ENCODE results near the gene FAM9C. TPM values are rescaled to one million over a fixed set of nuclear protein-coding genes. Genes with fewer than 3 reads are reported as not detected.

FAM9C gene
- total RNA-seq, 2 donors from 2014 or later = not detected

- no peak for ATAC-seq
These were observed 43.3 kb downstream of the FAM9C start for GRCh38 chrX:13001097-13001496.

GRCh38 chrX:13000301-13000811 lies 44.1 kb downstream of the FAM9C start:
- Mint-ChIP-seq H3K4me3 (peak overlapping the region; percentile 85), H3K27ac (peak overlapping the region; percentile 87 to 92), H3K9me3 (no peaks in the 10 kb centered on the region), H3K36me3 (no peaks in the 10 kb centered on the region), H3K4me1 (ENCODE audit: low read depth in 2 of 2) (peaks cover 37 to 51% of the 10 kb centered on the region in 2 donors), H3K27me3 (peaks cover 0 to 20% of the 10 kb centered on the region in 2 donors)
- ATAC-seq = peak; percentile 32 to 61
- no peak for DNase-seq (ENCODE audit: low spot score)

More at GRCh38 chrX:13001097-13001496, 43.3 kb downstream of the FAM9C start:
- H3K27me3 Mint-ChIP-seq = peaks cover 0 to 20% of the 10 kb centered on the region in 2 donors
- H3K9me3 Mint-ChIP-seq = no peaks in the 10 kb centered on the region
- H3K27ac Mint-ChIP-seq = peak overlapping the region; percentile 87 to 92
- DNase-seq (ENCODE audit: low spot score) = no peak
- peaks cover 39 to 59% of the 10 kb centered on the region in 2 donors for H3K4me1 Mint-ChIP-seq (ENCODE audit: low read depth in 2 of 2)
- no peaks in the 10 kb centered on the region for H3K36me3 Mint-ChIP-seq
- peak overlapping the region; percentile 85 for H3K4me3 Mint-ChIP-seq

- DNase-seq (ENCODE audit: low spot score) (peak; percentile 66), ATAC-seq (peak; percentile 87 to 88)
- Mint-ChIP-seq H3K36me3 (no peaks in the 10 kb centered on the region), H3K9me3 (no peaks in the 10 kb centered on the region), H3K27me3 (peaks cover 0 to 17% of the 10 kb centered on the region in 2 donors), H3K27ac (peak overlapping the region; percentile 87 to 92), H3K4me1 (ENCODE audit: low read depth in 2 of 2) (peaks cover 33 to 42% of the 10 kb centered on the region in 2 donors), H3K4me3 (peak overlapping the region; percentile 85)
These were observed 45.0 kb downstream of the FAM9C start for GRCh38 chrX:12999422-12999821.

GRCh38 chrX:12997906-12998687 lies 46.3 kb downstream of the FAM9C start:
- ATAC-seq (no peak), DNase-seq (ENCODE audit: low spot score) (no peak)
- Mint-ChIP-seq H3K4me1 (ENCODE audit: low read depth in 2 of 2) (peaks cover 33 to 41% of the 10 kb centered on the region in 2 donors), H3K36me3 (no peaks in the 10 kb centered on the region), H3K27ac (peak overlapping the region; percentile 74 to 84), H3K27me3 (peaks cover 0 to 22% of the 10 kb centered on the region in 2 donors), H3K9me3 (no peaks in the 10 kb centered on the region), H3K4me3 (peak overlapping the region; percentile 69)

- Mint-ChIP-seq H3K4me1 (ENCODE audit: low read depth in 2 of 2) (peaks cover 33 to 36% of the 10 kb centered on the region in 2 donors), H3K4me3 (peak overlapping the region; percentile 8), H3K27ac (no peak overlapping the region), H3K36me3 (no peaks in the 10 kb centered on the region), H3K27me3 (peaks cover 0 to 22% of the 10 kb centered on the region in 2 donors), H3K9me3 (no peaks in the 10 kb centered on the region)
- no peak for ATAC-seq
- DNase-seq (ENCODE audit: low spot score) = no peak
These were observed 47.4 kb downstream of the FAM9C start for GRCh38 chrX:12996934-12997435.

- Mint-ChIP-seq H3K4me3 (no peak overlapping the region), H3K27ac (no peak overlapping the region), H3K4me1 (ENCODE audit: low read depth in 2 of 2) (peaks cover 14 to 16% of the 10 kb centered on the region in 2 donors), H3K36me3 (no peaks in the 10 kb centered on the region), H3K27me3 (peaks cover 0 to 31% of the 10 kb centered on the region in 2 donors), H3K9me3 (no peaks in the 10 kb centered on the region)
- ATAC-seq = no peak
- DNase-seq (ENCODE audit: low spot score) = no peak
These were observed 50.1 kb downstream of the FAM9C start for GRCh38 chrX:12994321-12994720.

GRCh38 chrX:12993826-12994225 lies 50.6 kb downstream of the FAM9C start:
- H3K4me1 Mint-ChIP-seq (ENCODE audit: low read depth in 2 of 2) = peaks cover 11 to 15% of the 10 kb centered on the region in 2 donors
- ATAC-seq (no peak), DNase-seq (ENCODE audit: low spot score) (no peak)
- no peaks in the 10 kb centered on the region for H3K36me3 Mint-ChIP-seq
- H3K4me3 Mint-ChIP-seq = no peak overlapping the region
- peaks cover 0 to 31% of the 10 kb centered on the region in 2 donors for H3K27me3 Mint-ChIP-seq
- H3K27ac Mint-ChIP-seq = no peak overlapping the region
- H3K9me3 Mint-ChIP-seq = no peaks in the 10 kb centered on the region

- Mint-ChIP-seq H3K4me3 (no peak overlapping the region), H3K4me1 (ENCODE audit: low read depth in 2 of 2) (peaks cover under 1 to 5% of the 10 kb centered on the region in 2 donors), H3K9me3 (no peaks in the 10 kb centered on the region), H3K27ac (no peak overlapping the region), H3K27me3 (peaks cover 0 to 22% of the 10 kb centered on the region in 2 donors), H3K36me3 (no peaks in the 10 kb centered on the region)
- ATAC-seq (no peak), DNase-seq (ENCODE audit: low spot score) (no peak)
These were observed 51.8 kb downstream of the FAM9C start for GRCh38 chrX:12992544-12993118.

GRCh38 chrX:12991575-12991974 lies 52.8 kb downstream of the FAM9C start:
- DNase-seq (ENCODE audit: low spot score) (no peak), ATAC-seq (no peak)
- H3K36me3 Mint-ChIP-seq = peaks cover 4% of the 10 kb centered on the region
- H3K27ac Mint-ChIP-seq = no peak overlapping the region
- no peak overlapping the region for H3K4me3 Mint-ChIP-seq
- H3K4me1 Mint-ChIP-seq (ENCODE audit: low read depth in 2 of 2) = peaks cover 6 to 10% of the 10 kb centered on the region in 2 donors
- H3K27me3 Mint-ChIP-seq = peaks cover 0 to 22% of the 10 kb centered on the region in 2 donors
- H3K9me3 Mint-ChIP-seq = no peaks in the 10 kb centered on the region

GRCh38 chrX:12989461-12989860 lies 55.0 kb downstream of the FAM9C start:
- H3K27ac Mint-ChIP-seq = no peak overlapping the region
- peaks cover 0 to 17% of the 10 kb centered on the region in 2 donors for H3K27me3 Mint-ChIP-seq
- ATAC-seq = no peak
- H3K9me3 Mint-ChIP-seq = no peaks in the 10 kb centered on the region
- no peak overlapping the region for H3K4me3 Mint-ChIP-seq
- H3K4me1 Mint-ChIP-seq (ENCODE audit: low read depth in 2 of 2) = peaks cover 24 to 25% of the 10 kb centered on the region in 2 donors
- DNase-seq (ENCODE audit: low spot score) = no peak
- H3K36me3 Mint-ChIP-seq = peaks cover 10% of the 10 kb centered on the region

- peaks cover 0 to 13% of the 10 kb centered on the region in 2 donors for H3K27me3 Mint-ChIP-seq
- no peak overlapping the region for H3K27ac Mint-ChIP-seq
- DNase-seq (ENCODE audit: low spot score) (no peak), ATAC-seq (no peak)
- H3K36me3 Mint-ChIP-seq = peaks cover 10% of the 10 kb centered on the region
- H3K9me3 Mint-ChIP-seq = no peaks in the 10 kb centered on the region
- no peak overlapping the region for H3K4me3 Mint-ChIP-seq
- H3K4me1 Mint-ChIP-seq (ENCODE audit: low read depth in 2 of 2) = peaks cover 31 to 32% of the 10 kb centered on the region in 2 donors
These were observed 55.6 kb downstream of the FAM9C start for GRCh38 chrX:12988797-12989196.

GRCh38 chrX:12987900-12988594 lies 56.4 kb downstream of the FAM9C start:
- H3K27me3 Mint-ChIP-seq = peaks cover 0 to 15% of the 10 kb centered on the region in 2 donors
- peaks cover 3% of the 10 kb centered on the region for H3K9me3 Mint-ChIP-seq
- no peak for ATAC-seq
- no peak for DNase-seq (ENCODE audit: low spot score)
- H3K36me3 Mint-ChIP-seq = peaks cover 10% of the 10 kb centered on the region
- peaks cover 38% of the 10 kb centered on the region in 2 donors for H3K4me1 Mint-ChIP-seq (ENCODE audit: low read depth in 2 of 2)
- no peak overlapping the region for H3K27ac Mint-ChIP-seq
- H3K4me3 Mint-ChIP-seq = no peak overlapping the region

- Mint-ChIP-seq H3K9me3 (peaks cover 3% of the 10 kb centered on the region), H3K27ac (peak overlapping the region; percentile 68 to 80), H3K36me3 (peaks cover 10% of the 10 kb centered on the region), H3K4me3 (peak overlapping the region; percentile 82), H3K4me1 (ENCODE audit: low read depth in 2 of 2) (peaks cover 45% of the 10 kb centered on the region in 2 donors), H3K27me3 (peaks cover 0 to 15% of the 10 kb centered on the region in 2 donors)
- DNase-seq (ENCODE audit: low spot score) = no peak
- no peak for ATAC-seq
These were observed 57.1 kb downstream of the FAM9C start for GRCh38 chrX:12987340-12987739.
